CD4-positive, alpha-beta memory T cell (primary cell): Measurements from ENCODE around the gene FBXO21. TPM values are rescaled to one million over a fixed set of nuclear protein-coding genes. Genes with fewer than 3 reads are reported as not detected.
"Not testable (repeated sequence)": the region's sequence is repeated elsewhere in the genome, so short reads cannot be mapped to it uniquely, and the experiment has no call there.

Source experiments
- CTCF ChIA-PET: fragments of 350-600 bp; sonication (Branson Sonifier 250); formaldehyde crosslinking; loops from one replicate; lab custom pipeline; 2021; ENCODE audit warnings: inconsistent platforms; ENCODE audit not compliant: partially characterized antibody; lab: Charles Lee
- POLR2A ChIA-PET: fragments of 350-600 bp; sonication (Branson Sonifier 250); formaldehyde crosslinking; loops from one replicate; lab custom pipeline; 2021; ENCODE audit not compliant: partially characterized antibody; lab: Charles Lee
- DNase-seq, 5 donors: peaks; one replicate each; pipeline versions ENCODE4 v3.0.0 to v3.0.0-alpha.2; 2020 to 2022; ENCODE audit warnings: mixed read lengths in 1 of 5
- H3K27ac ChIP-seq: one replicate; pipeline ENCODE4 v1.7.0; 2013; ENCODE audit warnings: low read depth, low read length
- H3K27me3 ChIP-seq: 2 replicates; pipeline ENCODE4 v1.7.0; 2013; ENCODE audit warnings: mild to moderate bottlenecking, low read length, moderate library complexity; ENCODE audit not compliant: insufficient read depth
- H3K36me3 ChIP-seq: 2 replicates; pipeline ENCODE4 v1.7.0; 2013; ENCODE audit warnings: mild to moderate bottlenecking, low read length, moderate library complexity; ENCODE audit not compliant: insufficient read depth
- H3K4me1 ChIP-seq: 2 replicates; pipeline ENCODE4 v1.7.0; 2013; ENCODE audit warnings: mild to moderate bottlenecking, low read length, moderate library complexity; ENCODE audit not compliant: insufficient read depth
- H3K4me3 ChIP-seq, 2 donors: one replicate each; pipeline ENCODE4 v1.7.0; 2013; ENCODE audit warnings: low read length in 2 of 2, mild to moderate bottlenecking in 1 of 2
- H3K9me3 ChIP-seq, 2 donors: one replicate each; pipeline ENCODE4 v1.7.0; 2013; ENCODE audit warnings: low read length in 2 of 2, control low read depth in 1 of 2; ENCODE audit not compliant: control insufficient read depth in 1 of 2
- H3K27ac Mint-ChIP-seq, 7 donors: one replicate each; pipeline ENCODE4 v1.8.0; 2020 to 2021; ENCODE audit warnings: mixed read lengths in 7 of 7, mild to moderate bottlenecking in 6 of 7, inconsistent platforms in 3 of 7, moderate library complexity in 3 of 7
- H3K27me3 Mint-ChIP-seq, 2 donors: one replicate each; pipeline ENCODE4 v1.8.0; 2020 to 2021; ENCODE audit warnings: mixed read lengths in 2 of 2
- H3K36me3 Mint-ChIP-seq, 2 donors: one replicate each; pipeline ENCODE4 v1.8.0; 2020 to 2021; ENCODE audit warnings: mixed read lengths in 2 of 2, inconsistent platforms in 1 of 2, mild to moderate bottlenecking in 1 of 2
- H3K4me1 Mint-ChIP-seq, 4 donors: one replicate each; pipeline ENCODE4 v1.8.0; 2020 to 2021; ENCODE audit warnings: mixed read lengths in 4 of 4, mild to moderate bottlenecking in 1 of 4
- H3K4me3 Mint-ChIP-seq, 8 donors: one replicate each; pipeline ENCODE4 v1.8.0; 2020 to 2021; ENCODE audit warnings: mixed read lengths in 8 of 8, mild to moderate bottlenecking in 7 of 8, moderate library complexity in 6 of 8, inconsistent platforms in 3 of 8
- H3K9me3 Mint-ChIP-seq, 8 donors: one replicate each; pipeline ENCODE4 v1.8.0; 2020 to 2021; ENCODE audit warnings: mixed read lengths in 8 of 8, mild to moderate bottlenecking in 5 of 8, inconsistent platforms in 3 of 8, moderate library complexity in 1 of 8
- intact Hi-C: fragments of 100-400 bp; cut with micrococcal nuclease; formaldehyde crosslinking; loops from one replicate; pipeline ENCODE4 v1.15.1; 2023
- polyA plus RNA-seq, 2 donors: library from polyadenylated mRNA; unstranded; fragments of 300-500 nt; fragmentation: Illumina TruSeq; gene quantifications; one replicate each; pipeline ENCODE4 v1.2.3, GENCODE V29; 2021
- total RNA-seq, 2 experiments: library from RNA; stranded (reverse); gene quantifications; one replicate each; pipeline ENCODE4 v1.2.3, GENCODE V29; 2021

FBXO21 gene
- total and polyA plus RNA-seq, 4 experiments from 2014 or later = 41.9 to 61.4 (median 49.9) TPM

DNA sequence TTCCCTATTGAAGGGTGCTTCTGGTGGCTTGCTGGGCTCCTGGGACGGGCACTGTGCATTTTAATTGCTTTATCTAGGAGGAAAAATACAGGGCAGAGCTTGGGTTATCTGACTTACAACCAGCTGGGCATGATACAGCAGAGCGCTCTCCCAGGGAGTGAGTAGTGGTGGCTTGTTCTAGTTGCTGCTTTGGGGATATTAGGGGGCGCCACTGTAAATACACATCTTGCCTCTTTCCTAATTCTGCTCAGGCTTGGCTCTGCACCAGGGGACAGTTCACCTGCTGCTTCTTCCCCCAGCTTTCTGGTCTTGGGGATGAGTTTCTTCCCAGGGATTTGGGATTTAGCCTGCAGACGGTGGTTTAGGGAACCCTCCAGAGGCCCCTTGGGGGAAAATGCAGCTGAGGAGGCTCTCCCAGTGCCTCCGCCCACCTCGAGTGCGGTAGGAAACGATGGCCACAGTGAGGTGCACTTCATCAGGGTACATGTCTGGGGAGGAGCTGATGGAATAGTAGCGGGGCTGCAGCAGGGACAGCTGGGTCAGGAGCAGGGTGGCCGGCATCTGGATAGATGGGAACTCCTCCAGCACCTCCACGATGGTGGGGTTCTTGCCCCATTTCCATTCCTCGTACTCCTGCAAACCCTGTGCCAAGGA lies 36.9 kb upstream of the FBXO21 start:
- Mint-ChIP-seq H3K4me3 (no peak overlapping the region), H3K27me3 (peaks cover 10 to 25% of the 10 kb centered on the region in 2 donors), H3K36me3 (no peaks in the 10 kb centered on the region), H3K27ac (no peak overlapping the region), H3K4me1 (no peaks in the 10 kb centered on the region), H3K9me3 (no peaks in the 10 kb centered on the region)
- ChIA-PET CTCF (interaction anchor here (0.8 to 1.8 kb wide), 3 partner anchors 8 to 15 kb away, joined by 3 to 8 read pairs (median 3); no protein-coding TSS in a partner anchor), POLR2A (no interaction called here)
- Histone ChIP-seq H3K36me3 (no peaks in the 10 kb centered on the region), H3K27me3 (no peaks in the 10 kb centered on the region), H3K9me3 (no peaks in the 10 kb centered on the region), H3K27ac (no peak overlapping the region), H3K4me3 (no peak overlapping the region), H3K4me1 (no peaks in the 10 kb centered on the region)
- intact Hi-C loops = no loop called here
- DNase-seq = no peak

DNA sequence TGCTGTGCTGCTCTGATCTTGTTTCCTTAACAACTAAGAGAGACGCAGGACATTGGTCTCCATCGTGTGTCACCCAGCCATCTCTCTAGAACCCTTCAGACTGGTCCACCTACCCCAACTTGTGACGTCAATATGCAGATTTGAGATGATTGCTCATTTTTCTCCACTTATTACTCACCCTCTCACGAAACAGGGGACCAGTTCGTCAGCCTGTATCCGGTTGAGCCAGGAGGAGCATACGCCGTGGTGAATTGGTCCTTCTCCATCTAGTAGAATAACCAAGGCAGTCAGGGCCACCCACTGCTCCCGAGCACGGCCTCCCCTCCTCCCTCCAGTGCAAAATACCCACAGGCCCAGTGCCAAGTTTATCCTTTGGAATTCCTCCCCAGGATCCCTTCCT lies 36.2 kb upstream of the FBXO21 start:
- Histone ChIP-seq H3K4me1 (no peaks in the 10 kb centered on the region), H3K4me3 (no peak overlapping the region), H3K36me3 (no peaks in the 10 kb centered on the region), H3K27me3 (no peaks in the 10 kb centered on the region), H3K27ac (no peak overlapping the region), H3K9me3 (no peaks in the 10 kb centered on the region)
- ChIA-PET POLR2A (no interaction called here), CTCF (interaction anchor here (0.8 to 1.2 kb wide), 2 partner anchors 9 to 15 kb away, joined by 3 read pairs; no protein-coding TSS in a partner anchor)
- no peak overlapping the region for H3K27ac Mint-ChIP-seq
- DNase-seq = no peak
- H3K27me3 Mint-ChIP-seq = peaks cover 7 to 20% of the 10 kb centered on the region in 2 donors
- intact Hi-C loops = no loop called here
- H3K4me1 Mint-ChIP-seq = no peaks in the 10 kb centered on the region
- H3K9me3 Mint-ChIP-seq = no peaks in the 10 kb centered on the region
- no peaks in the 10 kb centered on the region for H3K36me3 Mint-ChIP-seq
- no peak overlapping the region for H3K4me3 Mint-ChIP-seq

DNA sequence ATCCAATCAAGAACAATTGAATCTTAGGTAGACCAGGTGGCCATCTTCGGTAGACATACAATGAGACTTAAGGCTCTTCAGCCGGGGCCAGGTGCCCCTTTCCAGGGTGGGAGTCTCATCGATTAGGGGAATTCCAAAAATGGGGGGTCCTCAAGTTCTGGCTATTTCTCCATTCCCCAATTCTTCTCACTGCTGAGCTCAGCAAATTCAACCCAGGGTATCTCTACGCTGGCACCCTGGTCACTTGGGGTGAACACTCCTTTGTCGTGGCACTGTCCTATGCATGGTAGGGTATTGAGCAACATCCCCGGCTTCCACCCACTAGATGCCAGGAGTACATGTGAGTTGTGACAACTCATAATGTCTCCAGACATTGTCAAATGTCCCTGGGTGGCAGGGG lies 34.9 kb upstream of the FBXO21 start:
- Mint-ChIP-seq H3K4me3 (no peak overlapping the region), H3K4me1 (no peaks in the 10 kb centered on the region), H3K27ac (no peak overlapping the region), H3K36me3 (no peaks in the 10 kb centered on the region), H3K9me3 (no peaks in the 10 kb centered on the region), H3K27me3 (peaks cover 8 to 17% of the 10 kb centered on the region in 2 donors)
- no peak overlapping the region for H3K4me3 ChIP-seq
- H3K36me3 ChIP-seq = no peaks in the 10 kb centered on the region
- ChIA-PET CTCF (interaction anchor here (1.2 to 1.4 kb wide), 3 partner anchors 9 to 14 kb away, joined by 3 to 4 read pairs (median 4); no protein-coding TSS in a partner anchor), POLR2A (no interaction called here)
- intact Hi-C loops = no loop called here
- H3K4me1 ChIP-seq = no peaks in the 10 kb centered on the region
- no peaks in the 10 kb centered on the region for H3K27me3 ChIP-seq
- no peak overlapping the region for H3K27ac ChIP-seq
- H3K9me3 ChIP-seq = no peaks in the 10 kb centered on the region
- no peak for DNase-seq

GRCh38 chr12:117220947-117221346 lies 30.7 kb upstream of the FBXO21 start:
- H3K4me3 Mint-ChIP-seq, intact Hi-C loops, DNase-seq, H3K4me1 Mint-ChIP-seq, H3K9me3 ChIP-seq, H3K36me3 ChIP-seq, H3K4me1 ChIP-seq, H3K36me3 Mint-ChIP-seq, H3K27ac ChIP-seq, POLR2A ChIA-PET, H3K9me3 Mint-ChIP-seq, H3K27ac Mint-ChIP-seq, H3K4me3 ChIP-seq, H3K27me3 ChIP-seq: not testable (repeated sequence)
- CTCF ChIA-PET = interaction anchor here (1.2 to 2.2 kb wide), 2 partner anchors 10 to 12 kb away, joined by 3 to 14 read pairs; no protein-coding TSS in a partner anchor
- H3K27me3 Mint-ChIP-seq = peaks cover 12 to 14% of the 10 kb centered on the region in 2 donors

- Mint-ChIP-seq H3K4me1 (no peaks in the 10 kb centered on the region), H3K9me3 (no peaks in the 10 kb centered on the region), H3K36me3 (no peaks in the 10 kb centered on the region), H3K27ac (no peak overlapping the region), H3K4me3 (no peak overlapping the region), H3K27me3 (peaks cover 10 to 12% of the 10 kb centered on the region in 2 donors)
- no peaks in the 10 kb centered on the region for H3K36me3 ChIP-seq
- no peak overlapping the region for H3K27ac ChIP-seq
- H3K4me1 ChIP-seq = no peaks in the 10 kb centered on the region
- ChIA-PET POLR2A (no interaction called here), CTCF (no interaction called here)
- intact Hi-C loops = no loop called here
- H3K4me3 ChIP-seq = no peak overlapping the region
- no peaks in the 10 kb centered on the region for H3K9me3 ChIP-seq
- DNase-seq = no peak
- no peaks in the 10 kb centered on the region for H3K27me3 ChIP-seq
Measured at GRCh38 chr12:117218149-117218548, 27.9 kb upstream of the FBXO21 start.

DNA sequence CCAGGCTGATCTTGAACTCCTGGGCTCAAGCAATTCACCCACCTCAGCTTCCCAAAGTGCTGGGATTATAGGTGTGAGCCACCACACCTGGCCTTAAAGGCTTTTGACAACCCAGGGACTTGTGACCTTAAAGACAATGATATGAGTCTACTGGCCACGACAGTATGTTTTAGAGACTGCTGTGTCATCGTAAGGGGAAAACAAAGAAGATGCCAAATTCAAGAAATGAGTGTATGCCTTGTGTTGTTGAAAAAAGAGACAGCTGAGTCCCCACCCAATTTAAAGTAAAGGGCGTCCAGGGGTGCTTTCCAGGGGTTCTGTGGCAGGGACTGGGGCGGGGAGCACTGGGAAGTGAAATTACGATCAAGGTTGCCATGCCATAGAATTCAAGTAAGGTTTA lies 26.4 kb upstream of the FBXO21 start:
- no peak overlapping the region for H3K27ac ChIP-seq
- no peak for DNase-seq
- Mint-ChIP-seq H3K27ac (no peak overlapping the region), H3K9me3 (no peaks in the 10 kb centered on the region), H3K4me1 (no peaks in the 10 kb centered on the region), H3K27me3 (peaks cover 10 to 14% of the 10 kb centered on the region in 2 donors), H3K4me3 (no peak overlapping the region), H3K36me3 (no peaks in the 10 kb centered on the region)
- no peaks in the 10 kb centered on the region for H3K27me3 ChIP-seq
- POLR2A ChIA-PET = no interaction called here
- no peaks in the 10 kb centered on the region for H3K9me3 ChIP-seq
- H3K36me3 ChIP-seq = no peaks in the 10 kb centered on the region
- intact Hi-C loops = no loop called here
- H3K4me1 ChIP-seq = no peaks in the 10 kb centered on the region
- CTCF ChIA-PET = no interaction called here
- no peak overlapping the region for H3K4me3 ChIP-seq

DNA sequence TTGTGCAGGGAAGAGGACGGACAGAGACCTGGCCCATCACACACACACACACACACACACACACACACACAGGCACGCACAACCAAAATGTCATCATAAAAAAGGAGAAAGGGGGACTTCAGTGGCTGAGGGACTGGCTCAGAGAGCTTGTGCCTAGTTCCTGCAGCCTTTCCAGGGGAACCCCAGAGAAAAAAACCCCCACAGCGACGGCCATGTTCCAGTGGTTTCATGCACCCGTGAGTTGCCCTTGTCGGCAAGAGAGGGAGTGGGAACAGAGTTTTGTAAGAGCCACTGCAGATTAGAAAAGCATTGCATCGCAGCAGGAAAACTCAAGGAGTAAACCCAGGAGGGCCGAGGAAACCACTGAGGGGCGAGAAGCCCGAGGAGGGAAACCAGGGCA lies 24.5 kb upstream of the FBXO21 start:
- Mint-ChIP-seq H3K9me3 (no peaks in the 10 kb centered on the region), H3K27me3 (peaks cover 10 to 18% of the 10 kb centered on the region in 2 donors), H3K4me1 (no peaks in the 10 kb centered on the region), H3K4me3 (no peak overlapping the region), H3K36me3 (no peaks in the 10 kb centered on the region), H3K27ac (no peak overlapping the region)
- Histone ChIP-seq H3K36me3 (no peaks in the 10 kb centered on the region), H3K27me3 (no peaks in the 10 kb centered on the region), H3K4me1 (no peaks in the 10 kb centered on the region), H3K4me3 (no peak overlapping the region), H3K27ac (no peak overlapping the region), H3K9me3 (no peaks in the 10 kb centered on the region)
- ChIA-PET CTCF (interaction anchor here (1.3 to 6.1 kb wide), 2 partner anchors 13 to 622 kb away, joined by 3 to 30 read pairs; no protein-coding TSS in a partner anchor), POLR2A (no interaction called here)
- DNase-seq = no peak
- intact Hi-C loops = no loop called here
